Lower leg skin (tissue), 4 donors: ENCODE results near the gene ANKRD7. TPM values are rescaled to one million over a fixed set of nuclear protein-coding genes. Genes with fewer than 3 reads are reported as not detected.

Source experiments
- DNase-seq, 2 donors: peaks; one replicate each; pipeline ENCODE4 v3.0.0-alpha.2; 2019; ENCODE audit warnings: low spot score in 2 of 2
- H3K4me3 ChIP-seq: fragments of 200-600 bp; sonication (generic); 2 replicates; pipeline ENCODE4 v1.5.1; 2017; ENCODE audit warnings: mild to moderate bottlenecking, low read depth; ENCODE audit not compliant: poor library complexity, severe bottlenecking
- POLR2A ChIP-seq, 2 donors: fragments of 450-650 bp; IDR thresholded peaks; one replicate each; pipeline ENCODE4 v1.6.1; 2016 to 2017; ENCODE audit warnings: antibody characterized with exemption in 2 of 2, mild to moderate bottlenecking in 1 of 2, moderate library complexity in 1 of 2
- WGBS, 2 donors: methylation state at CpG; one replicate each; pipeline ENCODE4 v1.1.5; 2018; 5-methylcytosine and 5-hydroxymethylcytosine counted together
- intact Hi-C: fragments of 100-400 bp; cut with DNase I; formaldehyde crosslinking; loops from one replicate; pipeline ENCODE4 v1.15.0; 2023; ENCODE audit warnings: low total_unique reads
- total RNA-seq, 4 donors: library from RNA; depleted of rRNA; stranded (reverse); fragments of >200 nt; gene quantifications; one replicate each; pipeline ENCODE4 v1.1.0, GENCODE V29; 2016
- TF ChIP-seq, protein P1 (sequence below), 3 donors: fragments of 450-650 bp; IDR thresholded peaks; one replicate each; pipeline ENCODE4 v1.5.1; 2016; ENCODE audit warnings: antibody characterized with exemption in 3 of 3, mild to moderate bottlenecking in 3 of 3, moderate library complexity in 2 of 3

The ANKRD7 gene
- total RNA-seq, 4 donors from 2014 or later = 0.49 TPM; not detected in 3

DNA sequence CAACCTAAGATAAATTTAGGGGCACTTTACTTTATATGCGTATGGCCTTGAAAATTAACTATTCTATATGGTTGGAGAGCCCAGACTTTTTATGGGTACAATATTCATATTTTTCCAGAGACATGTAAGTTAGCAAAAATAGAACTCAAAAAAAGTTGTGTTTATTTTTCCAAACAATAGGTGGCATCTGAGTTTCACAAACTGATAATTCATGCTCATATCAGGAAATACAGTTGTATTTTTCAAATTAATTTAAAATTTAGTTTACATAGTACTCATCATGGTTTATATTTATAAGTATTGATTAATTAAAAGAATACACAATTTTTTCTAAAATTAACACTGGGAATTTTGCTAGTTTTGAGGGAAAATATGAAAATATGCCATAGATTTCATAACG, 34.6 kb downstream of the ANKRD7 start:
- WGBS, 2 donors = 85 to 93% methylated on average over 2 of the region's 2 CpGs
- H3K4me3 ChIP-seq = no peak overlapping the region
- intact Hi-C loops = no loop called here
- TF ChIP-seq POLR2A (IDR thresholded peaks at IDR 0.05) = no peak
- TF ChIP-seq, protein P1, sequence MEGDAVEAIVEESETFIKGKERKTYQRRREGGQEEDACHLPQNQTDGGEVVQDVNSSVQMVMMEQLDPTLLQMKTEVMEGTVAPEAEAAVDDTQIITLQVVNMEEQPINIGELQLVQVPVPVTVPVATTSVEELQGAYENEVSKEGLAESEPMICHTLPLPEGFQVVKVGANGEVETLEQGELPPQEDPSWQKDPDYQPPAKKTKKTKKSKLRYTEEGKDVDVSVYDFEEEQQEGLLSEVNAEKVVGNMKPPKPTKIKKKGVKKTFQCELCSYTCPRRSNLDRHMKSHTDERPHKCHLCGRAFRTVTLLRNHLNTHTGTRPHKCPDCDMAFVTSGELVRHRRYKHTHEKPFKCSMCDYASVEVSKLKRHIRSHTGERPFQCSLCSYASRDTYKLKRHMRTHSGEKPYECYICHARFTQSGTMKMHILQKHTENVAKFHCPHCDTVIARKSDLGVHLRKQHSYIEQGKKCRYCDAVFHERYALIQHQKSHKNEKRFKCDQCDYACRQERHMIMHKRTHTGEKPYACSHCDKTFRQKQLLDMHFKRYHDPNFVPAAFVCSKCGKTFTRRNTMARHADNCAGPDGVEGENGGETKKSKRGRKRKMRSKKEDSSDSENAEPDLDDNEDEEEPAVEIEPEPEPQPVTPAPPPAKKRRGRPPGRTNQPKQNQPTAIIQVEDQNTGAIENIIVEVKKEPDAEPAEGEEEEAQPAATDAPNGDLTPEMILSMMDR (IDR thresholded peaks at IDR 0.05) = no peak
- no peak for DNase-seq

DNA sequence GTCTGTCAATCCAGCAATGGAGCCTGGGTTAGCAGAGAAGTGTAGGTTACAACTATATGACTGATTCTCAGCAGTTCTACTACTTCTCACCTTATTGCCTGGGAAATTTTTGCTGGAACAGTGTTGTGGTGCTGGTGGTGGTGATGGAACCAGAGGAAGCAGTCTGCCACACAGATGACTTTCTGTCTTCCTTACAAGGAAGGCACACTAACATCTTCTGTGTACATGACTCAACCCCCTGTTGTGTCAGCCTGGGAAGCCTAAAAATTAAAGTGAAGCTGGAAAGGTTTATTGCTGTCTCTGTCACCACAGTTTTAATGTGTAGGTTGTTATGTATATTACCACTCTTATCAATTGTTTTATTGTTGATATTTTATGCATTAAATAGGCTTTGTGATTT, 40.3 kb downstream of the ANKRD7 start:
- TF ChIP-seq POLR2A (IDR thresholded peaks at IDR 0.05) = no peak
- TF ChIP-seq, protein P1 (IDR thresholded peaks at IDR 0.05) = no peak
- intact Hi-C loops = no loop called here
- H3K4me3 ChIP-seq = no peak overlapping the region
- DNase-seq = no peak

DNA sequence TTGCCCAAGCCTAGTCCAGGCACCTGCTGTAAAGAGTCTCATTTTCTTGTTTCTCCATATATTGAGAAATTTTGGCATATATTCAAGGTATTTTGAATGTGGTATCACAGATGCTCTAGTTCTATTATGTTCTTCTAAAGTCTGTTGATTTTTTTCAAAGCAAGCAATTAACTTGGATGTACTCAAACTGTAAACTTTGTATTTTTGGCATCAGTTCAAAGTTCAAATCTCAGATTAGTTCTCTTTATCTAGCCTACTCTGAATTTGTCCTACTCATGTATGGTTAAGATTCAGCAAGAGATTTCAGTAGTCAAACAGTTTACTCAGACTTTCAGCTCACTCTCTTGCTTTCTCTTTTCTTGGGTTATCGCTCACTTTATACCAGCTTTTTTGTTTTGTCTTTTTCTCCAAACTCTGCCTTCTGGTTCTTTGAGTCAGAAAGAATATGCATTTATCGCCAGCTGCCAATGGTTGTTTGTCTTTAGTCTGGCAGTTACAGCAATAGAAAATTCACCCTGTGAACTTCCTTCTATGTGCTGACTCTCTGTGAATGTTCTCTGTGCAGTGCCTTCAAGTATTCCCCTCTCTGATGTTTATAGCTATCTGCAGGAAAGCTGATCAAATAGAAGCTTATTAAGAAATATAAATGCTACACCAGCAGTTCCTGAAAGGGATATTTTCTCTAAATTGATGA, 56.0 kb downstream of the ANKRD7 start:
- WGBS, 2 donors = 83 to 84% methylated on average over 2 of the region's 2 CpGs
- intact Hi-C loops = no loop called here
- TF ChIP-seq, protein P1 (IDR thresholded peaks at IDR 0.05) = no peak
- no peak for TF ChIP-seq POLR2A (IDR thresholded peaks at IDR 0.05)
- H3K4me3 ChIP-seq = no peak overlapping the region
- no peak for DNase-seq

DNA sequence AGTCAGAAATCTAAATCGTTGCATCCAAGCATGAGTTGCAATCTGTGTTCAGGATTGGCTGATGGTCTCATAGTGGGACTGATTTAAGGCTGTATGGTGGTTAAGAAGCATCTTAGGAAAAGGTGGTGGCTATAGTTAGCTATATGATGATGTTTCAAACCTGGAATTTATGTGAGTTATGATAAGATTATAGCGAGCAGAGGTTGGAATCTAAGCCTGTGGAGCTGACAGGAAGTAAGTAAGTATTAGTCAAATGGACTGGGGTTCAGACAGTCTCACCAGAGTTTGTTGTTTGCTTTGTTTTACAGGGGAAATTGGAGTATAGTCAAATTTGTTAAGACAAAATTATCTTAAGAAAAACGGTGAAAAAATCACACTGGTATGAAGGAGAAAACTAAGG, 56.7 kb downstream of the ANKRD7 start:
- TF ChIP-seq, protein P1 (IDR thresholded peaks at IDR 0.05) = no peak
- no peak for TF ChIP-seq POLR2A (IDR thresholded peaks at IDR 0.05)
- no peak for DNase-seq
- H3K4me3 ChIP-seq = no peak overlapping the region
- intact Hi-C loops = no loop called here
- WGBS, 2 donors = 53 to 57% methylated on average over 3 of the region's 3 CpGs

DNA sequence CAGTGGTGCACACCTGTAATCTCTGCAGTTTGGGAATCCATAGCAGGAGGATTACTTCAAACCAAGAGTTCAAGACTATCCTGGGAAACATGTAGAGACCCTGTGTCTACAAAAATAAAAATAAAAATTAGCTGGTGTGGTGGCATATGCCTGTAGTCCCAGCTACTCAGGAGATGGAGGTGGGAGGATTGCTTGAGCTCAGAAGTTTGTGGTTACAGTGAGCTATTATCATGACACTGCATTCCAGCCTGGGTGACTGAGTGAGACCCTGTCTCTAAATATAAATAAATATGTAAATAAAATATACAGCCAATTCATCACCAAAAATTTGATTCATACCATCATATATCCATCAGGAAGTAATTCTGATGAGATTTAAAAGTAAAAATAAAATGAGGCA, 60.9 kb downstream of the ANKRD7 start:
- TF ChIP-seq POLR2A (IDR thresholded peaks at IDR 0.05) = no peak
- TF ChIP-seq, protein P1 (IDR thresholded peaks at IDR 0.05) = no peak
- intact Hi-C loops = no loop called here
- no peak for DNase-seq

DNA sequence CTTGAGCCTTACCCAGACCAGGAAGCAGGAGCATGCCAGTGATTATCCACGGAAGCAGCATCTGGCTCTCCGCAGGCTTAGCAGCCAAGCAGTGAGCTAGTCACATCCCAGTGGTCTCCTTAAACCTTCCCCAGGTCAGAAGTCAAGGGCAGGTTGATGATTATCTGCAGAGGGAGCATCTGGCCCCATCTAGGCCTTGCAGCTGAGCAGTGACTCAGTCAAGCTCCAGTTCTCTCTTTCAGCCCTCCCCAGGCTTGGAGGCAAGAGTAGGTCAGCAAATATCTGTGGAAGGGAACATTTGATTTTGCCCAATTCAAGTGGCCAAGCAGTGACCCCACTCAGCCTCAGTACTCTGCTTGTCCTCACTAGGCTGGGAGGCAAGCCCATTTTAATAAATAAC, 61.6 kb downstream of the ANKRD7 start:
- no peak for TF ChIP-seq POLR2A (IDR thresholded peaks at IDR 0.05)
- TF ChIP-seq, protein P1 (IDR thresholded peaks at IDR 0.05) = no peak
- WGBS, 2 donors = 80 to 100% methylated on average over 1 to 2 of the region's 2 CpGs
- H3K4me3 ChIP-seq = no peak overlapping the region
- intact Hi-C loops = no loop called here
- DNase-seq = no peak

More for the DNA sequence above, 60.9 kb downstream of the ANKRD7 start:
- no peak overlapping the region for H3K4me3 ChIP-seq
